Cardiac fibroblast (primary cell): ENCODE measurements around the gene DIS3L2.

Source experiments
- DNase-seq, 2 donors: peaks; one replicate each; pipeline versions ENCODE4 v3.0.0 to v3.0.0-alpha.2; 2010; ENCODE audit warnings: low read depth in 2 of 2
- H3K4me3 ChIP-seq, 2 donors: replicated peaks in 1 of 2; 1 replicate in 1 of 2; 2 replicates in 1 of 2; pipeline ENCODE4 v1.5.1; 2011; ENCODE audit warnings: low read depth in 2 of 2, low read length in 2 of 2, mild to moderate bottlenecking in 2 of 2, moderate library complexity in 1 of 2
- CTCF ChIP-seq: IDR thresholded peaks from one replicate; pipeline ENCODE4 v1.5.1; 2011; ENCODE audit warnings: low read depth, mild to moderate bottlenecking, low read length, inconsistent platforms

Gene DIS3L2

DNA sequence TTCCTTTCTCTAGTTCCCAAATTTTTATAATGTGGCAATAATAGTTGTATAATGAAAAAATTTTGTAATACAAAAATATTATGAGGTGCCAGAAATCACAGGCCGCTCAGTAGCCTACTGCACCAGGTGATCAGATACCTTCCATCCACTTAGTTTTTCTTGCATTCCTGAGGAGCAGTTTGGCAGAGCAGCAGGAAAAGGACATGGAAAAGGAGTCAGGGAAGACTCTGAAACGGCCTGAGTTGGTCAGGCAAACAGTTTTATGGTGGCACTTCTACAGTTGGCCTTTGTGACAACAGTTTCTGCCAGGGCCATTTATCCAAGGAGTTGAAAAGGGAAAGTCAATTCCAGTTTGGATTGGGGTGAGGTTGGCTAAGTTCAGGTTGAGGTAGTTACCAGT lies 251.7 kb downstream of the DIS3L2 start:
- H3K4me3 ChIP-seq, result no peak overlapping the region
- no peak for DNase-seq
- TF ChIP-seq CTCF, result no peak

- no peak for TF ChIP-seq CTCF
- H3K4me3 ChIP-seq, result no peak overlapping the region
- no peak for DNase-seq
These were observed 252.5 kb downstream of the DIS3L2 start for GRCh38 chr2:232214053-232214452.

DNA sequence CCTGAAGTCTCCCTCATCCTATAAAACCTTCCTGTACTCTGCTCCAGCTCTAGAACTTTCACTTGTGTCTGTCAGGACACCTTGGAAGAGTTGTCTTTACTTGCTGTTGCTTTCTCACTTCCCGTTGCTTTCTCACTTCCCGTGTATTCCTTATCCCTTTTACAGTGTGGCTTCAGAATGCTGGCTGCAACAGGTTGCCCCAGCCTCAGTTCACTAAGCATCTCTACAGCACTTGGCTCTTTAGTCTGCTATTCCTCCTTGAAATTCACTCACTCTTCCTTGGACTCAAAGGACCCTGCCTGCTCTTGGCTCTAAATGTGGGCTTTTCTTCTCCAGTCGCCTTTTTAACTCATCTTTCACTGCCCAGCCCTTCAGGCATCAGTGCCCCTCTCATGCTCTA lies 254.5 kb downstream of the DIS3L2 start:
- no peak overlapping the region for H3K4me3 ChIP-seq
- no peak for DNase-seq
- TF ChIP-seq CTCF, result no peak

DNA sequence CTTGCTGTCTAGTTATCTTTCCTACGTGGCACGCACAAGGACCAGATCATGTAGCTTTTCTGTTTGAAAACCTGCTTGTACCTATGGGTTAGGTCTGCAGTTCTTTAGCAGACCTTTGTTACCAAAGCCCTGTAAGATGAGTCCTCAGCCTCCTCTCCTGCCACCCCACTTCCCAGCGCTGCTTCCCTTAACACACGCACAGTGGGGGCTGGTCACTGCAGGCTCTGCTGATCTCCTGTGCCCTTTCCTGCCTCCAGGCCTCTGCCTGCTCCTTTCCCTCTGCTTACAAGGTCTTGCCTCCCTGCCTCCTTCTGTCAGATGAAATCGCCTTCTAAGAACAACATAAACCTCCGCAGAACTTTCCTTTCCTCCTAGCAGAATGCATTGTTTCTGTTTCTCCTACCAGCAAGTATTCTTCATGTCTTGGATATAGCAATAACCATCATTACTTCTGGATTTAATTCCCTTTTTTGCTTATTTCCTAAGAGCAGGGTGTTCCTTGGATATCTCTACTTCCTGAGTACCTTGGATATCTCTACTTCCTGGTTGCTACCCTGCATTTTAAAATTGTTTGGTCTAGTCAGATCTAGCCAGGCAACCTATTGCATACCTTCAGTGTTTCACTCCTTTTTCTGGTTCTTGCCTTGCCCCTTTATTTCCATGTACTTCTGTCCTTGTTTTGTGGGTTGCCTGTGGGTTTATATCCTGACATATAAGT lies 257.4 kb downstream of the DIS3L2 start:
- DNase-seq, result no peak
- no peak overlapping the region for H3K4me3 ChIP-seq
- no peak for TF ChIP-seq CTCF

DNA sequence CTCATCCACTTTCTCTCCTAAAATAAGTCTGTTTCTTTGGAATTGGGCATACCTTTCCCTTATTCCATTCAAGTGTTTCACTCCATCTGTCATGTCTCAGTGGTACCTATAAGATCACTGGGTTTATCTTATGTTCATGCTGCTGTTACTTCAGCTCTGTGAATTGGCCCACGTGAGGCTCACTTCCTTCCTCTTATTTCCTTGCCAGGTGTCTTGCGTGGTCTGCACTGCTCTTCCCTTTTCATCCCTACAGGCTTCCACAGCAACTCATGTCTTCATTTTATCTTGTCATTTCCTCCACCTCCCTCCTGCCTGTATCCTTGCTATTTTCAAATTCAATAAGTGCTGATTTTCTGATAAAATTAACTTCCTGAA lies 258.0 kb downstream of the DIS3L2 start:
- no peak for TF ChIP-seq CTCF
- DNase-seq, result no peak
- H3K4me3 ChIP-seq, result no peak overlapping the region

GRCh38 chr2:232219932-232220331 lies 258.4 kb downstream of the DIS3L2 start:
- TF ChIP-seq CTCF, result no peak
- no peak overlapping the region for H3K4me3 ChIP-seq
- DNase-seq, result no peak

DNA sequence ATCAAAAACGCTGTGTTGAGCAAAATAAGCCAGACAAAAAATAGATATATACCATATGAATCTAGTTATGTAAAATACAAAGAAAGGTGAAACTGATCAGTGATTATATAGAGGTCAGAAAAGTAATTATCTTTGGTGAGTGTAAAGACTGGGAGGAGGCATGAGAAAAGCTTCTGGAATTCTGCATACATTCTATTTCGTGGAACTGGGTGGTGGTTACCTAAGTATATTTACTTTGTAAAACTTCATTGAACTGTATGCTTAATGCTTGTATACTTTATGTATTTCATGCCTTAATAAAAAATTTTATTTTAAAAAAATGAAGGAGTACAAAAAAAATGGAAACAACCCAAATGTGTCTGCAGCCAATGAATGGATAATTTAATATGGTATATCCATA lies 263.9 kb downstream of the DIS3L2 start:
- TF ChIP-seq CTCF, result no peak
- no peak for DNase-seq
- H3K4me3 ChIP-seq, result no peak overlapping the region
